DMS153 treated with DMSO at 0.1 percent for 48 hours (cell line): ENCODE data around the gene FLCN.
"Not testable (repeated sequence)": the region's sequence is repeated elsewhere in the genome, so short reads cannot be mapped to it uniquely, and the experiment has no call there.

Experiments used
- DNase-seq: peaks from one replicate; lab custom pipeline; 2025; ENCODE audit not compliant: unreplicated experiment; lab: John Stamatoyannopoulos, UW

FLCN gene

GRCh38 chr17:17186551-17187505 is 50.1 kb downstream of the FLCN start:
- DNase-seq, result no peak

GRCh38 chr17:17186051-17186450 is 50.9 kb downstream of the FLCN start:
- no peak for DNase-seq

- not testable (repeated sequence) for DNase-seq
These were observed 51.8 kb downstream of the FLCN start for GRCh38 chr17:17184985-17185757.

- DNase-seq, result no peak
These were observed 53.2 kb downstream of the FLCN start for GRCh38 chr17:17183744-17184143.

GRCh38 chr17:17182598-17183136 is 54.3 kb downstream of the FLCN start:
- DNase-seq, result no peak

GRCh38 chr17:17181666-17182597 is 55.0 kb downstream of the FLCN start:
- DNase-seq, result no peak

- no peak for DNase-seq
These were observed 56.0 kb downstream of the FLCN start for GRCh38 chr17:17180741-17181525.

- DNase-seq, result no peak
These were observed 56.8 kb downstream of the FLCN start for GRCh38 chr17:17180141-17180603.

GRCh38 chr17:17179371-17179827 is 57.6 kb downstream of the FLCN start:
- no peak for DNase-seq

- DNase-seq, result no peak
These were observed 59.8 kb downstream of the FLCN start for GRCh38 chr17:17177176-17177575.

- DNase-seq, result no peak
These were observed 60.6 kb downstream of the FLCN start for GRCh38 chr17:17176341-17176740.

GRCh38 chr17:17175917-17176316 is 61.1 kb downstream of the FLCN start:
- DNase-seq, result no peak

- DNase-seq, result no peak
These were observed 61.6 kb downstream of the FLCN start for GRCh38 chr17:17175340-17175739.

- no peak for DNase-seq
These were observed 63.0 kb downstream of the FLCN start for GRCh38 chr17:17173921-17174320.

GRCh38 chr17:17172990-17173389 is 64.0 kb downstream of the FLCN start:
- DNase-seq, result no peak

- no peak for DNase-seq
These were observed 64.7 kb downstream of the FLCN start for GRCh38 chr17:17172001-17172939.

- DNase-seq, result no peak
These were observed 65.8 kb downstream of the FLCN start for GRCh38 chr17:17171186-17171585.

GRCh38 chr17:17170346-17170985 is 66.5 kb downstream of the FLCN start:
- no peak for DNase-seq
